Upper lobe of left lung (tissue), 4 donors: ENCODE measurements around the gene LRP2BP.

ENCODE experiments used
- CTCF ChIP-seq, 6 experiments: fragments of 450-650 bp in 4 of 6; fragments of 200-600 bp in 2 of 6; sonication (generic) in 2 of 6; IDR thresholded peaks; one replicate each; pipeline ENCODE4 v1.5.1; 2016 to 2019; ENCODE audit warnings: antibody characterized with exemption in 6 of 6
- POLR2A ChIP-seq, 4 donors: fragments of 450-650 bp; IDR thresholded peaks; one replicate each; pipeline ENCODE4 v1.5.1; 2016 to 2017; ENCODE audit warnings: antibody characterized with exemption in 4 of 4, mild to moderate bottlenecking in 2 of 4

DNA sequence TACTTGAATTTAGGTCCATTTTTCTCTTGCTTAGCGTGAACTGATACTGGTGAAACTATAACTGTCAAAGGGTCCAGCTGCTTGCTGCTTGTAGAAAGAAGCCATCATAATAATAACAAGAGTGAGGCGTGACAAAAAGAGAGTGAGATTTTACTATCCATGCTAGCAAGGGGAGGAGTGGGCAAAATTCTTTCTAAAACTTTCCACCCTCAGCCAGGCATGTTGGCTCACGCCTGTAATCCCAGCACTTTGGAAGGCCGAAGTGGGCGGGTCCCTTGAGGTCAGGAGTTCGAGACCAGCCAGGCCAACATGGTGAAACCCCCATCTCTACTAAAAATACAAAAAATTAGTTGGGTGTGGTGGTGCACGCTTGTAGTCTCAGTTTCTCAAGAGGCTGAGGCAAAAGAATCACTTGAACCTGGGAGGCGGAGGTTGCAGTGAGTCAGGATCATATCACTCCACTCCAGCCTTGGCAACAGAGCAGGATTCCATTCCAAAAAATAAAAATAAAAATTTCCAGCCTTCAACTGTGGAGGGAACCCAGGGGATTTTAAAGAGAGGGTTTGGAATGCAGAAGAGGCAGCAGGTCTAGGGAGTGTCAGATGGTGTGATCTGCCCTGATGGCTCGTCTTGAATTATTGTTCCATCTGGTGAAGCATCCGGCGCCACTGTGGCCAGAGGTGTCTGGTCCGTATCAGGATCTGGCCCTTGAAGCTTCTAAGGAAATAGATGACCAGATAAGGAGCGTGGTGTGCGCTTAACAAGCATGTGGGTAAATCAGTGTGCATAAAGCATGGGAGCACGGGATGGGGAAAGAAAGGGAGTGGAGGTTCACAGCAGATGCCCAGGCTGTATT lies 51.8 kb downstream of the LRP2BP start:
- TF ChIP-seq CTCF (IDR thresholded peaks at IDR 0.05) (no peak), POLR2A (IDR thresholded peaks at IDR 0.05) (no peak)
